Keratinocyte (primary cell): ENCODE measurements around the gene OGDHL.

Source experiments
- CTCF ChIP-seq, 3 experiments: IDR thresholded peaks in 1 of 3; conservative IDR thresholded peaks in 1 of 3; optimal IDR thresholded peaks in 1 of 3; 2 replicates in 2 of 3; 3 replicates in 1 of 3; pipeline versions ENCODE3 to v1.5.1; 2011; ENCODE audit warnings: low read length in 3 of 3, mild to moderate bottlenecking in 3 of 3, moderate library complexity in 2 of 3, control low read depth in 1 of 3, inconsistent platforms in 1 of 3; ENCODE audit not compliant: insufficient read depth in 2 of 3; ENCODE audit errors: extremely low read depth in 1 of 3
- EZH2 ChIP-seq: IDR thresholded peaks from one replicate; pipeline ENCODE4 v1.6.1; 2012; ENCODE audit warnings: inconsistent platforms, mild to moderate bottlenecking, low read length, moderate library complexity

DNA sequence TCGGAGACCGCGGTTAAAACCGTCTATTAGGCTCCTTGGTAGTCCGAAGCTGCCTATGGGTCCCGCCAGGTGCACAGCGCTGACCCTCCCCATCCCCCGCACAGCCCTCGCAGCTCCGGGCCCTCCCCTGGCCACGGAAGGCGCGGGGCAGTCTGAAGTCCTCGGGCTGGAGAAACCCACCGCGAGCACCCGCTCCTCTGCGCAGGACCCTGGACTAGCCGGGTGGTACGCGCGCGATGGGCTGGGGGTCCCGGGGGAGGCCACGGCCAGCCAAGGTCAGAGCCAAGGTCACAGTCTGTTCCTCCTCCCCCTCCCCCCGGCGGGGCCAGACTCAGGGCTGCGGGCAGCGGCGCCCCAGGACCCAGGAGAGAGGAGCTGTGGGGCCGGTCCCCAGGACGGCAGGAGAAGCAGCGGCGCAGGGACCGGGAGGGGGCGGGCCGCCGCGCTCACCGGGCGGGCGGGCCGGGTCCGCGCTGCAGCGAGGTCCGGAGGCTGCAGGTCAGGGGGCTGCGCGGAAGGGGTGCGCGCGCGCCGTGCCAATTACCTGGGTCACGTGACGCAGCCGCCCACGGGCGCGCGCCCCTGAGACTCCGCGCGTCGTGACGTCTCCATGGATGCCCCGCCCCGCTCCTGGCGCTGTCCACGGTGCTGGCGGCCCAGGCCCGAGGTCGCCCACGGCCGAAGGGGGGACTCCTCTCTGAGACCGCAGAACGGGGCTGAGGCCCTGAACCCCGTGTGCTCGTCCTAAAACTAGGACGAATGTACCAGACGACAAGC lies at the start of gene OGDHL:
- TF ChIP-seq CTCF (optimal IDR thresholded peaks at IDR 0.05 in 1 of 3, IDR thresholded peaks at IDR 0.05 in 1 of 3, conservative IDR thresholded peaks at IDR 0.05 in 1 of 3; ENCODE audit: extremely low read depth in 1 of 3, insufficient read depth in 2 of 3, low read length in 3 of 3) = no peak
- TF ChIP-seq EZH2 = no peak
